HepG2 (cell line): ENCODE results near the gene ZBTB47. TPM values are rescaled to one million over a fixed set of nuclear protein-coding genes. Genes with fewer than 3 reads are reported as not detected.

ENCODE experiments used
- ATAC-seq: fragments of 200-7000 bp; cut with Tn5 transposase; 3 replicates; pipeline ENCODE4 v1.9.1; 2020; ENCODE audit warnings: mild to moderate bottlenecking, moderate library complexity
- BruUV-seq: library from RNA; stranded (reverse); fragments of 400-500 nt; replicated peaks from 2 replicates; lab custom pipeline; 2021; lab: Mats Ljungman, UMichigan
- CTCF ChIA-PET: fragments of 300-600 bp; formaldehyde crosslinking; extraction: SDS; loops from one replicate; lab custom pipeline; 2021; ENCODE audit warnings: low total read pairs, inconsistent platforms, low intra/inter-chr PET ratio; lab: Yijun Ruan, JAX
- POLR2A ChIA-PET: fragments of 350-600 bp; sonication (Branson Sonifier 250); formaldehyde crosslinking; loops from one replicate; lab custom pipeline; 2020; ENCODE audit warnings: antibody characterized with exemption, inconsistent platforms; lab: Yijun Ruan, JAX
- DNase-seq: peaks from one replicate; pipeline ENCODE4 v3.0.0-alpha.2; 2015; ENCODE audit warnings: low spot score
- FAIRE-seq: peaks from 3 replicates; lab custom pipeline; 2011; peaks lifted over from hg19 to GRCh38; lab: Jason Lieb, UNC
- H2AFZ ChIP-seq: one replicate; pipeline ENCODE4 v1.6.1; 2011; ENCODE audit warnings: low read length, inconsistent platforms
- H3K27ac ChIP-seq: fragments of 300-600 bp; 3 replicates; pipeline ENCODE4 v1.8.0; 2011; ENCODE audit warnings: mixed run types, mild to moderate bottlenecking, mixed read lengths, low read length, inconsistent platforms; ENCODE audit not compliant: insufficient read depth; ENCODE audit errors: extremely low read length
- H3K27me3 ChIP-seq, 2 experiments: fragments of 200-600 bp in 1 of 2; 2 replicates in 1 of 2; 3 replicates in 1 of 2; pipeline versions ENCODE4 v1.6.0 to v1.8.0; 2011; ENCODE audit warnings: low read length in 2 of 2, mild to moderate bottlenecking in 2 of 2, moderate library complexity in 2 of 2, inconsistent platforms in 1 of 2; ENCODE audit not compliant: insufficient read depth in 2 of 2, control insufficient read depth in 1 of 2
- H3K36me3 ChIP-seq, 2 experiments: fragments of 200-600 bp in 1 of 2; replicated peaks in 1 of 2; 2 replicates in 1 of 2; 3 replicates in 1 of 2; pipeline versions ENCODE4 v1.5.1 to v1.8.0; 2011; ENCODE audit warnings: low read length in 2 of 2, inconsistent platforms in 1 of 2; ENCODE audit not compliant: insufficient read depth in 2 of 2, control insufficient read depth in 1 of 2
- H3K4me1 ChIP-seq: 2 replicates; pipeline ENCODE4 v1.5.1; 2012; ENCODE audit warnings: low read length, inconsistent platforms; ENCODE audit not compliant: insufficient read depth
- H3K4me2 ChIP-seq: 2 replicates; pipeline ENCODE4 v1.6.0; 2011; ENCODE audit warnings: low read depth, low read length, inconsistent platforms
- H3K4me3 ChIP-seq, 3 experiments: fragments of 200-600 bp in 1 of 3; sonication (generic), shearing (Covaris generic) in 1 of 3; replicated peaks in 1 of 3; 2 replicates each; pipeline ENCODE4 v1.5.1; 2011 to 2016; ENCODE audit warnings: low read length in 3 of 3, inconsistent platforms in 2 of 3, low read depth in 2 of 3, mild to moderate bottlenecking in 2 of 3, control low read depth in 1 of 3, mixed read lengths in 1 of 3; ENCODE audit not compliant: insufficient read depth in 1 of 3
- H3K79me2 ChIP-seq: one replicate; pipeline ENCODE4 v1.6.1; 2011; ENCODE audit warnings: low read length, inconsistent platforms; ENCODE audit not compliant: insufficient read depth
- H3K9ac ChIP-seq: 2 replicates; pipeline ENCODE4 v1.6.0; 2011; ENCODE audit warnings: mild to moderate bottlenecking, low read depth, low read length, inconsistent platforms; ENCODE audit not compliant: insufficient read depth
- H3K9me3 ChIP-seq: 2 replicates; pipeline ENCODE4 v1.5.1; 2012; ENCODE audit warnings: mild to moderate bottlenecking, low read length
- H4K20me1 ChIP-seq: 2 replicates; pipeline ENCODE4 v1.6.0; 2011; ENCODE audit warnings: inconsistent platforms, mild to moderate bottlenecking, low read length, moderate library complexity; ENCODE audit not compliant: insufficient read depth
- ATF1 ChIP-seq: IDR thresholded peaks from 2 replicates; pipeline ENCODE4 v1.6.1; 2016; ENCODE audit warnings: mild to moderate bottlenecking, control low read depth
- ELF1 ChIP-seq: sonication (generic); formaldehyde crosslinking; IDR thresholded peaks from 2 replicates; pipeline ENCODE4 v1.4.0; 2020; ENCODE audit warnings: missing genetic modification reagents
- LBX2 ChIP-seq: sonication (generic); formaldehyde crosslinking; IDR thresholded peaks from 2 replicates; pipeline ENCODE4 v1.5.0; 2020; ENCODE audit warnings: missing genetic modification reagents, mild to moderate bottlenecking, borderline replicate concordance
- MED8 ChIP-seq: sonication (generic); formaldehyde crosslinking; IDR thresholded peaks from 2 replicates; pipeline ENCODE4 v1.8.1; 2023; ENCODE audit warnings: mild to moderate bottlenecking, missing genetic modification reagents; ENCODE audit not compliant: insufficient replicate concordance
- PCBP2 ChIP-seq: fragments of 200-400 bp; formaldehyde crosslinking; optimal IDR thresholded peaks from 2 replicates; pipeline ENCODE3; 2018; ENCODE audit warnings: low read length, low read depth; ENCODE audit not compliant: poor library complexity, severe bottlenecking
- ZBTB33 ChIP-seq: sonication (generic); formaldehyde crosslinking; IDR thresholded peaks from 2 replicates; pipeline ENCODE4 v1.4.0; 2020; ENCODE audit warnings: missing genetic modification reagents
- ZNF510 ChIP-seq: sonication (generic); formaldehyde crosslinking; IDR thresholded peaks from 2 replicates; pipeline ENCODE4 v1.4.0; 2020; ENCODE audit warnings: low read depth, mild to moderate bottlenecking, missing genetic modification reagents
- ZSCAN9 ChIP-seq: IDR thresholded peaks from 2 replicates; pipeline ENCODE4 v1.6.1; 2016; ENCODE audit warnings: borderline replicate concordance
- WGBS: methylation state at CpG from one replicate; pipeline ENCODE4 v1.1.6; 2017; ENCODE audit warnings: low lambda C conversion rate; 5-methylcytosine and 5-hydroxymethylcytosine counted together
- in situ Hi-C: cut with HindIII; loops from 2 replicates; pipeline ENCODE4 v1.10.0; 2017; ENCODE audit warnings: low pct_unique_long_range_greater_than_20kb; ENCODE audit not compliant: extremely low pct_ligation_motif_present
- intact Hi-C: fragments of 100-400 bp; cut with micrococcal nuclease; formaldehyde crosslinking; loops from one replicate; pipeline ENCODE4 v1.10.0; 2022; ENCODE audit not compliant: unreplicated experiment
- polyA plus RNA-seq, 8 experiments: library from polyadenylated mRNA; depleted of rRNA in 3 of 8; stranded (reverse) in 7 of 8; unstranded in 1 of 8; fragments of >200 nt; fragmentation: Illumina TruSeq in 4 of 8; extraction: Trizol in 4 of 8; gene quantifications; 2 replicates each; pipeline versions ENCODE4 v1.2.1 to v1.2.3, GENCODE V29; 2011 to 2016; ENCODE audit warnings: low read depth in 4 of 8, missing spikeins in 1 of 8, mixed read lengths in 1 of 8; ENCODE audit not compliant: insufficient read depth in 1 of 8
- total RNA-seq, 5 experiments: library from RNA; depleted of rRNA; stranded (reverse); fragments of >200 nt; fragmentation: Illumina TruSeq; extraction: Trizol; gene quantifications; 2 replicates each; pipeline ENCODE4 v1.2.3, GENCODE V29; 2016; ENCODE audit warnings: low read depth in 1 of 5

Gene ZBTB47
- total and polyA plus RNA-seq, 2 of the 13 experiments (the other 11 are each of a cell fraction or from before 2014, with no cell fraction given) = 1.5 to 3.1 TPM

GRCh38 chr3:42612217-42612616 is 41.3 kb upstream of the ZBTB47 start:
- no peak for FAIRE-seq
- no peak overlapping the region for H2AFZ ChIP-seq
- WGBS = 98% methylated on average over 1 of the region's 1 CpG
- BruUV-seq = no TSS peak
- no peak overlapping the region for H3K9ac ChIP-seq
- H3K79me2 ChIP-seq = peaks cover 93% of the 10 kb centered on the region
- TF ChIP-seq PCBP2 (no peak), LBX2 (CRISPR knock-in tag) (no peak), ZBTB33 (no peak), ATF1 (no peak), ZSCAN9 (CRISPR knock-in tag) (no peak)
- TF ChIP-seq, all 625 proteins: peak for 0
- peaks cover 3 to 40% of the 10 kb centered on the region in 2 experiments for H3K36me3 ChIP-seq
- POLR2A ChIA-PET = interaction anchor here (2.0 kb wide), 1 partner anchor 12 kb away, joined by 9 read pairs; the partner anchor contains the start of gene NKTR
- no peak overlapping the region for H3K4me2 ChIP-seq
- in situ Hi-C loops = no loop called here
- CTCF ChIA-PET = no interaction called here
- H3K4me3 ChIP-seq = no peak overlapping the region
- ATAC-seq (no peak), DNase-seq (no peak)
- no peaks in the 10 kb centered on the region for H3K9me3 ChIP-seq
- intact Hi-C loops = no loop called here
- no peak overlapping the region for H3K27ac ChIP-seq
- peaks cover 48% of the 10 kb centered on the region for H4K20me1 ChIP-seq
- peaks cover 17% of the 10 kb centered on the region for H3K4me1 ChIP-seq
- H3K27me3 ChIP-seq = no peaks in the 10 kb centered on the region

GRCh38 chr3:42612928-42613327 is 40.6 kb upstream of the ZBTB47 start:
- H3K4me3 ChIP-seq = no peak overlapping the region
- CTCF ChIA-PET = no interaction called here
- POLR2A ChIA-PET = interaction anchor here (0.9 to 2.0 kb wide), 3 partner anchors 12 to 40 kb away, joined by 4 to 9 read pairs (median 6); partner anchors contain the start of genes NKTR, SS18L2 and ZBTB47
- no TSS peak for BruUV-seq
- H3K27me3 ChIP-seq = no peaks in the 10 kb centered on the region
- FAIRE-seq (no peak), ATAC-seq (peak; percentile 34; the same call in 2 of the 3 replicates), DNase-seq (no peak)
- TF ChIP-seq ZNF510 (CRISPR knock-in tag) (no peak), MED8 (CRISPR knock-in tag) (no peak), ELF1 (CRISPR knock-in tag) (no peak)
- no peak overlapping the region for H3K27ac ChIP-seq
- H3K4me2 ChIP-seq = no peak overlapping the region
- H3K9ac ChIP-seq = no peak overlapping the region
- 96% methylated on average over 3 of the region's 3 CpGs for WGBS
- H2AFZ ChIP-seq = no peak overlapping the region
- peaks cover 2 to 37% of the 10 kb centered on the region in 2 experiments; a peak in 4 of 5 replicates for H3K36me3 ChIP-seq
- H3K79me2 ChIP-seq = peaks cover 90% of the 10 kb centered on the region
- no peaks in the 10 kb centered on the region for H3K9me3 ChIP-seq
- intact Hi-C loops = loop anchor here (1.0 kb wide), 1 partner anchor 41 kb away; no protein-coding TSS in a partner anchor
- peaks cover 17% of the 10 kb centered on the region for H3K4me1 ChIP-seq
- in situ Hi-C loops = no loop called here
- peaks cover 43% of the 10 kb centered on the region for H4K20me1 ChIP-seq
